Measurements from ENCODE around the gene FASN.

FASN gene

GRCh38 chr17:82035488-82035887, 62.5 kb downstream of the FASN start:
- DNase-seq = no peak
- TF ChIP-seq EZH2phosphoT487 (IDR thresholded peaks at IDR 0.05; ENCODE audit: low read length) = no peak
- no peak for TF ChIP-seq CTCF (IDR thresholded peaks at IDR 0.05; ENCODE audit: low read length)
- TF ChIP-seq EZH2 (optimal IDR thresholded peaks at IDR 0.05; ENCODE audit: low read depth, low read length) = no peak
- H3K9me2 ChIP-seq (replicated peaks; ENCODE audit: insufficient read depth, low read length) = no peaks in the 10 kb centered on the region
- no peak overlapping the region for H2AFZ ChIP-seq (ENCODE audit: low read length)
- peaks cover 12% of the 10 kb centered on the region for H3K79me2 ChIP-seq (ENCODE audit: low read length)
- peaks cover 12% of the 10 kb centered on the region; the same call in 1 of the 2 replicates for H3K4me1 ChIP-seq (ENCODE audit: low read length)
- no peaks in the 10 kb centered on the region for H3K9me3 ChIP-seq (replicated peaks; ENCODE audit: insufficient read depth, low read length)
- H3K27ac ChIP-seq (ENCODE audit: low read length) = no peak overlapping the region
- peaks cover 6% of the 10 kb centered on the region; the same call in 1 of the 2 replicates for H3F3A ChIP-seq (ENCODE audit: insufficient read depth, low read length)
- no peak overlapping the region for H3K4me2 ChIP-seq (ENCODE audit: low read depth, low read length)
- H3K27me3 ChIP-seq (replicated peaks; ENCODE audit: insufficient read depth, low read length) = no peaks in the 10 kb centered on the region
- no peaks in the 10 kb centered on the region for H3K36me3 ChIP-seq (replicated peaks; ENCODE audit: insufficient read depth, low read length)
- no peak overlapping the region for H3K9ac ChIP-seq (ENCODE audit: low read length)
- no peak overlapping the region for H3K4me3 ChIP-seq (ENCODE audit: low read length)
- H4K20me1 ChIP-seq (ENCODE audit: insufficient read depth, low read length) = no peaks in the 10 kb centered on the region

- Histone ChIP-seq H3K9ac (ENCODE audit: low read length) (no peak overlapping the region), H3K27ac (ENCODE audit: low read length) (no peak overlapping the region), H3F3A (ENCODE audit: insufficient read depth, low read length) (peaks cover 12% of the 10 kb centered on the region; the same call in 1 of the 2 replicates), H3K9me2 (replicated peaks; ENCODE audit: insufficient read depth, low read length) (no peaks in the 10 kb centered on the region), H3K4me2 (ENCODE audit: low read depth, low read length) (no peak overlapping the region), H3K36me3 (replicated peaks; ENCODE audit: insufficient read depth, low read length) (no peaks in the 10 kb centered on the region), H3K4me1 (ENCODE audit: low read length) (peaks cover 15% of the 10 kb centered on the region; the same call in 1 of the 2 replicates), H2AFZ (ENCODE audit: low read length) (no peak overlapping the region), H4K20me1 (ENCODE audit: insufficient read depth, low read length) (no peaks in the 10 kb centered on the region), H3K4me3 (ENCODE audit: low read length) (no peak overlapping the region), H3K9me3 (replicated peaks; ENCODE audit: insufficient read depth, low read length) (no peaks in the 10 kb centered on the region), H3K27me3 (replicated peaks; ENCODE audit: insufficient read depth, low read length) (no peaks in the 10 kb centered on the region), H3K79me2 (ENCODE audit: low read length) (peaks cover 12% of the 10 kb centered on the region)
- no peak for DNase-seq
- TF ChIP-seq EZH2phosphoT487 (IDR thresholded peaks at IDR 0.05; ENCODE audit: low read length) (no peak), CTCF (IDR thresholded peaks at IDR 0.05; ENCODE audit: low read length) (no peak), EZH2 (optimal IDR thresholded peaks at IDR 0.05; ENCODE audit: low read depth, low read length) (no peak)
Observed at GRCh38 chr17:82034371-82035011, 63.5 kb downstream of the FASN start.

- Histone ChIP-seq H3K4me3 (ENCODE audit: low read length) (no peak overlapping the region), H3F3A (ENCODE audit: insufficient read depth, low read length) (peaks cover 12% of the 10 kb centered on the region; the same call in 1 of the 2 replicates), H3K9ac (ENCODE audit: low read length) (no peak overlapping the region), H3K4me2 (ENCODE audit: low read depth, low read length) (no peak overlapping the region), H3K79me2 (ENCODE audit: low read length) (peaks cover 12% of the 10 kb centered on the region), H3K27ac (ENCODE audit: low read length) (no peak overlapping the region), H3K4me1 (ENCODE audit: low read length) (peaks cover 15% of the 10 kb centered on the region; the same call in 1 of the 2 replicates), H4K20me1 (ENCODE audit: insufficient read depth, low read length) (no peaks in the 10 kb centered on the region), H2AFZ (ENCODE audit: low read length) (no peak overlapping the region), H3K9me2 (replicated peaks; ENCODE audit: insufficient read depth, low read length) (no peaks in the 10 kb centered on the region), H3K36me3 (replicated peaks; ENCODE audit: insufficient read depth, low read length) (no peaks in the 10 kb centered on the region), H3K9me3 (replicated peaks; ENCODE audit: insufficient read depth, low read length) (no peaks in the 10 kb centered on the region), H3K27me3 (replicated peaks; ENCODE audit: insufficient read depth, low read length) (no peaks in the 10 kb centered on the region)
- TF ChIP-seq CTCF (IDR thresholded peaks at IDR 0.05; ENCODE audit: low read length) (no peak), EZH2phosphoT487 (IDR thresholded peaks at IDR 0.05; ENCODE audit: low read length) (no peak), EZH2 (optimal IDR thresholded peaks at IDR 0.05; ENCODE audit: low read depth, low read length) (no peak)
- DNase-seq = no peak
Observed at GRCh38 chr17:82033359-82034085, 64.5 kb downstream of the FASN start.

Measured in MM.1S (cell line).